HUES6 (cell line): ENCODE results near the gene FRMD4A.

Experiments
- H3K27ac ChIP-seq: 2 replicates; pipeline ENCODE4 v1.7.0; 2013; ENCODE audit warnings: low read depth, mild to moderate bottlenecking, low read length, inconsistent platforms
- H3K27me3 ChIP-seq: 2 replicates; pipeline ENCODE4 v1.6.1; 2013; ENCODE audit warnings: low read length; ENCODE audit not compliant: control insufficient read depth, insufficient read depth
- H3K36me3 ChIP-seq: 2 replicates; pipeline ENCODE4 v1.6.1; 2013; ENCODE audit warnings: low read length; ENCODE audit not compliant: control insufficient read depth, insufficient read depth
- H3K4me1 ChIP-seq: 2 replicates; pipeline ENCODE4 v1.6.1; 2013; ENCODE audit warnings: low read length; ENCODE audit not compliant: control insufficient read depth, insufficient read depth
- H3K4me3 ChIP-seq: 2 replicates; pipeline ENCODE4 v1.5.1; 2013; ENCODE audit warnings: low read depth, low read length
- H3K9ac ChIP-seq: one replicate; pipeline ENCODE4 v1.6.1; 2013; ENCODE audit warnings: mild to moderate bottlenecking, low read length
- H3K9me3 ChIP-seq: 2 replicates; pipeline ENCODE4 v1.6.1; 2013; ENCODE audit warnings: low read depth, low read length; ENCODE audit not compliant: control insufficient read depth, insufficient read depth

The FRMD4A gene

GRCh38 chr10:14106828-14107227 lies 223.9 kb downstream of the FRMD4A start:
- H3K27me3 ChIP-seq = no peaks in the 10 kb centered on the region
- 0 out of 2 replicates have a peak, but pooled peaks cover 2% of the 10 kb centered on the region for H3K4me1 ChIP-seq
- no peaks in the 10 kb centered on the region for H3K36me3 ChIP-seq
- H3K4me3 ChIP-seq = no peak overlapping the region
- H3K9me3 ChIP-seq = no peaks in the 10 kb centered on the region
- H3K27ac ChIP-seq = no peak overlapping the region
- H3K9ac ChIP-seq = no peak overlapping the region

GRCh38 chr10:14102056-14102455 lies 228.7 kb downstream of the FRMD4A start:
- Histone ChIP-seq H3K27ac (no peak overlapping the region), H3K27me3 (no peaks in the 10 kb centered on the region), H3K4me3 (no peak overlapping the region), H3K9me3 (no peaks in the 10 kb centered on the region), H3K4me1 (0 out of 2 replicates have a peak, but pooled peaks cover 4% of the 10 kb centered on the region), H3K9ac (no peak overlapping the region), H3K36me3 (no peaks in the 10 kb centered on the region)

- Histone ChIP-seq H3K9ac (no peak overlapping the region), H3K4me3 (no peak overlapping the region), H3K9me3 (no peaks in the 10 kb centered on the region), H3K36me3 (no peaks in the 10 kb centered on the region), H3K27me3 (no peaks in the 10 kb centered on the region), H3K4me1 (0 out of 2 replicates have a peak, but pooled peaks cover 4% of the 10 kb centered on the region), H3K27ac (no peak overlapping the region)
Observed at GRCh38 chr10:14099885-14100284, 230.8 kb downstream of the FRMD4A start.

- no peak overlapping the region for H3K9ac ChIP-seq
- no peak overlapping the region for H3K4me3 ChIP-seq
Observed at GRCh38 chr10:14093730-14094484, 236.8 kb downstream of the FRMD4A start.

GRCh38 chr10:14092799-14093198 lies 237.9 kb downstream of the FRMD4A start:
- Histone ChIP-seq H3K9ac (no peak overlapping the region), H3K27ac (no peak overlapping the region), H3K4me1 (peaks cover 22% of the 10 kb centered on the region), H3K36me3 (no peaks in the 10 kb centered on the region), H3K9me3 (no peaks in the 10 kb centered on the region), H3K27me3 (no peaks in the 10 kb centered on the region), H3K4me3 (no peak overlapping the region)

More at GRCh38 chr10:14093730-14094484, 236.8 kb downstream of the FRMD4A start:
- Histone ChIP-seq H3K4me1 (peaks cover 18% of the 10 kb centered on the region), H3K36me3 (no peaks in the 10 kb centered on the region), H3K27ac (no peak overlapping the region), H3K9me3 (no peaks in the 10 kb centered on the region), H3K27me3 (no peaks in the 10 kb centered on the region)

GRCh38 chr10:14089556-14090292 lies 241.0 kb downstream of the FRMD4A start:
- Histone ChIP-seq H3K4me3 (no peak overlapping the region), H3K36me3 (no peaks in the 10 kb centered on the region), H3K27me3 (no peaks in the 10 kb centered on the region), H3K4me1 (peaks cover 22% of the 10 kb centered on the region), H3K9me3 (no peaks in the 10 kb centered on the region), H3K9ac (no peak overlapping the region), H3K27ac (no peak overlapping the region)

GRCh38 chr10:14087566-14087965 lies 243.2 kb downstream of the FRMD4A start:
- Histone ChIP-seq H3K9ac (no peak overlapping the region), H3K9me3 (no peaks in the 10 kb centered on the region), H3K4me3 (no peak overlapping the region), H3K36me3 (no peaks in the 10 kb centered on the region), H3K27me3 (no peaks in the 10 kb centered on the region), H3K27ac (no peak overlapping the region), H3K4me1 (peaks cover 8% of the 10 kb centered on the region)

- Histone ChIP-seq H3K4me3 (no peak overlapping the region), H3K27ac (no peak overlapping the region), H3K27me3 (no peaks in the 10 kb centered on the region), H3K9ac (no peak overlapping the region), H3K4me1 (peaks cover 8% of the 10 kb centered on the region), H3K36me3 (no peaks in the 10 kb centered on the region), H3K9me3 (no peaks in the 10 kb centered on the region)
Observed at GRCh38 chr10:14086596-14086995, 244.1 kb downstream of the FRMD4A start.

- no peaks in the 10 kb centered on the region for H3K9me3 ChIP-seq
Observed at GRCh38 chr10:14084875-14085274, 245.8 kb downstream of the FRMD4A start.

GRCh38 chr10:14080795-14081194 lies 249.9 kb downstream of the FRMD4A start:
- Histone ChIP-seq H3K27ac (no peak overlapping the region), H3K4me3 (no peak overlapping the region), H3K4me1 (no peaks in the 10 kb centered on the region), H3K9me3 (peaks cover 4% of the 10 kb centered on the region), H3K36me3 (no peaks in the 10 kb centered on the region), H3K27me3 (no peaks in the 10 kb centered on the region), H3K9ac (no peak overlapping the region)

More at GRCh38 chr10:14084875-14085274, 245.8 kb downstream of the FRMD4A start:
- H3K4me1 ChIP-seq = peaks cover 8% of the 10 kb centered on the region
- H3K27ac ChIP-seq = no peak overlapping the region
- H3K36me3 ChIP-seq = no peaks in the 10 kb centered on the region
- H3K4me3 ChIP-seq = no peak overlapping the region
- H3K27me3 ChIP-seq = no peaks in the 10 kb centered on the region
- no peak overlapping the region for H3K9ac ChIP-seq

GRCh38 chr10:14077430-14077829 lies 253.3 kb downstream of the FRMD4A start:
- peaks cover 4% of the 10 kb centered on the region; the same call in 1 of the 2 replicates for H3K4me1 ChIP-seq

More at GRCh38 chr10:14077430-14077829, 253.3 kb downstream of the FRMD4A start:
- H3K4me3 ChIP-seq = no peak overlapping the region
- no peaks in the 10 kb centered on the region for H3K36me3 ChIP-seq
- peaks cover 4% of the 10 kb centered on the region for H3K9me3 ChIP-seq
- H3K9ac ChIP-seq = no peak overlapping the region
- no peaks in the 10 kb centered on the region for H3K27me3 ChIP-seq
- no peak overlapping the region for H3K27ac ChIP-seq
